Heart left ventricle (tissue), 16 donors: ENCODE data around the gene FTL. TPM values are rescaled to one million over a fixed set of nuclear protein-coding genes. Genes with fewer than 3 reads are reported as not detected.

ENCODE experiments used
- ATAC-seq, 4 donors: fragments of 200-7000 bp; cut with Tn5 transposase; one replicate each; pipeline ENCODE4 v1.9.1; 2020 to 2022; ENCODE audit warnings: moderate library complexity in 4 of 4, mild to moderate bottlenecking in 3 of 4, moderate number of reproducible peaks in 1 of 4
- DNase-seq, 5 donors: peaks; one replicate each; pipeline ENCODE4 v3.0.0-alpha.2; 2020
- H3K27ac ChIP-seq, 12 donors: fragments of 200-600 bp; sonication (generic) in 4 of 12; one replicate each; pipeline versions ENCODE4 v1.5.0 to v1.8.0; 2016 to 2022; ENCODE audit warnings: mild to moderate bottlenecking in 2 of 12
- H3K27me3 ChIP-seq, 9 donors: fragments of 200-600 bp; sonication (generic) in 2 of 9; one replicate each; pipeline versions ENCODE4 v1.5.1 to v1.8.0; 2016 to 2022; ENCODE audit warnings: mild to moderate bottlenecking in 3 of 9
- H3K36me3 ChIP-seq, 9 donors: fragments of 200-600 bp; sonication (generic) in 2 of 9; one replicate each; pipeline versions ENCODE4 v1.5.0 to v1.8.0; 2018 to 2022; ENCODE audit warnings: mild to moderate bottlenecking in 2 of 9
- H3K4me1 ChIP-seq, 12 donors: fragments of 200-600 bp; sonication (generic) in 4 of 12; one replicate each; pipeline versions ENCODE4 v1.5.0 to v1.8.0; 2016 to 2022; ENCODE audit warnings: mild to moderate bottlenecking in 3 of 12
- H3K4me3 ChIP-seq, 12 donors: fragments of 200-600 bp; sonication (generic) in 4 of 12; one replicate each; pipeline versions ENCODE4 v1.5.0 to v1.8.0; 2017 to 2022; ENCODE audit warnings: mild to moderate bottlenecking in 9 of 12, moderate library complexity in 4 of 12
- H3K9me3 ChIP-seq, 12 donors: fragments of 200-600 bp; sonication (generic) in 4 of 12; one replicate each; pipeline versions ENCODE4 v1.5.0 to v1.8.0; 2016 to 2022; ENCODE audit warnings: mild to moderate bottlenecking in 1 of 12
- CTCF ChIP-seq, 12 donors: fragments of 200-600 bp; sonication (generic) in 4 of 12; IDR thresholded peaks; one replicate each; pipeline versions ENCODE4 v1.5.0 to v1.8.0; 2018 to 2022; ENCODE audit warnings: antibody characterized with exemption in 12 of 12, mild to moderate bottlenecking in 5 of 12
- POLR2A ChIP-seq, 2 donors: fragments of 450-650 bp; IDR thresholded peaks; one replicate each; pipeline ENCODE4 v1.6.1; 2017; ENCODE audit warnings: antibody characterized with exemption in 2 of 2, mild to moderate bottlenecking in 2 of 2, moderate library complexity in 2 of 2
- whole genome bisulfite sequencing, 4 donors: extraction: QIAGEN DNeasy Blood & Tissue Kit in 2 of 4; methylation state at CpG; one replicate each; pipeline versions ENCODE4 v1.1.5 to v1.1.7; 2013 to 2018; 5-methylcytosine and 5-hydroxymethylcytosine counted together
- intact Hi-C, 10 donors: fragments of 100-400 bp; cut with DNase I; formaldehyde crosslinking; loops; one replicate each; pipeline versions ENCODE4 v1.11.1 to v1.14.2; 2022
- polyA plus RNA-seq, 2 donors: library from polyadenylated mRNA; stranded (reverse); fragments of 200-250 nt; gene quantifications; one replicate each; pipeline ENCODE4 v1.2.3, GENCODE V29; 2013
- total RNA-seq, 9 donors: library from RNA; depleted of rRNA in 2 of 9; stranded (reverse); fragments of >200 nt in 2 of 9; fragmentation: NEBNext Ultra II Directional in 3 of 9; extraction: Animal tissue kit (Norgen Biotek cat#: 25700) in 3 of 9; gene quantifications; one replicate each; pipeline versions ENCODE4 v1.1.0 to v1.2.4, GENCODE V29; 2016 to 2023
- donor health status: ischemic (EF 13 %, LVEDD 7.1; RV severe dilation, severe dysfunction).
- donor health status: healthy with polysubstance abuse.
- donor health status: DM: no; HTN: yes; CAD: no.
- donor health status: DM: no; HTN: no; CAD: no.
- donor health status: ischemic (EF 25% LVEDD 6.9; RV normal size, moderate dysfunction).
- donor health status: ischemic (EF 25% LVEDD 5.7; RV mildly dilated, moderate dysfunction).
- donor health status: healthy.
- donor health status: DM: yes; HTN: yes; CAD: no.
- donor health status: ischemic (EF 35%, LVEDD 5.7; RV mildly dilated, moderate dysfunction).
- donor health status: nonischemic (EF 11% LVEDD 7.7; RV severe dilation, severe dysfunction).
- donor health status: DM: yes; HTN: yes; CAD: no.
- donor health status: PGD.
- donor health status: ischemic (EF 29% LVEDD 5.4; RV normal size, mild dysfunction).
- donor health status: nonischemic (EF 23%, LVEDD 6.1; RV moderate dilation, normal function).

Gene FTL
- total and polyA plus RNA-seq, 11 donors = 484 to 6,770 (median 857) TPM

- Histone ChIP-seq H3K4me1 (peaks cover 10 to 63% (median 46%) of the 10 kb centered on the region in 12 donors), H3K27me3 (no peaks in the 10 kb centered on the region), H3K36me3 (peaks cover 0 to 36% (median 28%) of the 10 kb centered on the region in 9 donors), H3K9me3 (no peaks in the 10 kb centered on the region), H3K27ac (peak overlapping the region; percentile 73 to 97 (median 93)), H3K4me3 (peak overlapping the region; percentile 61 to 99 (median 88))
- intact Hi-C loops = loop anchor here (2.0 to 10.0 kb wide), 8 partner anchors 57 to 320 kb away; partner anchors contain the start of genes PPP1R15A (in 7 of the 10), NUCB1 (in 2 of the 10) and CA11 (in 1 of the 10)
- DNase-seq (no peak), ATAC-seq (no peak)
- 21 to 34% (median 26%) methylated on average over 12 to 19 of the region's 19 CpGs for WGBS, 4 donors
- TF ChIP-seq CTCF (IDR thresholded peaks at IDR 0.05) (no peak), POLR2A (IDR thresholded peaks at IDR 0.05) (no peak)
These were observed 687 bp upstream of the FTL start for GRCh38 chr19:48964205-48965039.

GRCh38 chr19:48965806-48966540 lies 864 bp downstream of the FTL start:
- WGBS, 4 donors = 10 to 12% (median 11%) methylated on average over 35 to 36 of the region's 36 CpGs
- peaks cover 10 to 72% (median 51%) of the 10 kb centered on the region in 12 donors for H3K4me1 ChIP-seq
- intact Hi-C loops = loop anchor here (2.0 to 10.0 kb wide), 7 partner anchors 61 to 321 kb away; partner anchors contain the start of genes PPP1R15A (in 7 of the 10), NUCB1 (in 2 of the 10) and CA11 (in 1 of the 10)

GRCh38 chr19:48966541-48967345 lies 1.6 kb downstream of the FTL start:
- TF ChIP-seq CTCF (IDR thresholded peaks at IDR 0.05) (no peak), POLR2A (IDR thresholded peaks at IDR 0.05) (no peak)
- H3K27ac ChIP-seq = peak overlapping the region in 11 of 12 donors; percentile 82 to 97 (median 94)
- 75 to 84% (median 79%) methylated on average over 10 of the region's 10 CpGs for WGBS, 4 donors
- ATAC-seq (no peak), DNase-seq (no peak)
- H3K27me3 ChIP-seq = no peaks in the 10 kb centered on the region
- peaks cover 10 to 76% (median 51%) of the 10 kb centered on the region in 12 donors for H3K4me1 ChIP-seq
- intact Hi-C loops = loop anchor here in 6 of 10 donors (5.0 to 10.0 kb wide), 5 partner anchors 62 to 322 kb away; partner anchors contain the start of genes PPP1R15A (in 3 of the 6), NUCB1 (in 2 of the 6) and CA11 (in 1 of the 6)
- peaks cover 0 to 57% (median 46%) of the 10 kb centered on the region in 9 donors for H3K36me3 ChIP-seq
- no peaks in the 10 kb centered on the region for H3K9me3 ChIP-seq
- H3K4me3 ChIP-seq = peak overlapping the region; percentile 61 to 99 (median 88)

More at GRCh38 chr19:48965806-48966540, 864 bp downstream of the FTL start:
- no peaks in the 10 kb centered on the region for H3K27me3 ChIP-seq
- TF ChIP-seq POLR2A (IDR thresholded peaks at IDR 0.05) (no peak), CTCF (IDR thresholded peaks at IDR 0.05) (no peak)
- H3K36me3 ChIP-seq = peaks cover 0 to 50% (median 42%) of the 10 kb centered on the region in 9 donors
- H3K4me3 ChIP-seq = peak overlapping the region; percentile 61 to 99 (median 88)
- DNase-seq (peak; percentile 89 to 94 (median 90)), ATAC-seq (peak; percentile 61 to 73 (median 66))
- peak overlapping the region; percentile 73 to 97 (median 93) for H3K27ac ChIP-seq
- H3K9me3 ChIP-seq = no peaks in the 10 kb centered on the region
